GM23338 (cell line): Measurements from ENCODE around the gene CLASRP. TPM values are rescaled to one million over a fixed set of nuclear protein-coding genes. Genes with fewer than 3 reads are reported as not detected.

ENCODE experiments used
- ATAC-seq: fragments of 200-7000 bp; cut with Tn5 transposase; 3 replicates; pipeline ENCODE4 v1.9.1; 2020
- DNase-seq: peaks from one replicate; pipeline ENCODE4 v3.0.0-alpha.2; 2015; ENCODE audit warnings: low spot score
- H2AFZ ChIP-seq: fragments of 200-600 bp; sonication (generic); 2 replicates; pipeline ENCODE4 v1.8.0; 2016; ENCODE audit warnings: antibody characterized with exemption, mild to moderate bottlenecking, moderate library complexity
- H3F3A ChIP-seq: fragments of 200-600 bp; sonication (generic); replicated peaks from 2 replicates; pipeline ENCODE4 v1.8.0; 2017; ENCODE audit warnings: antibody characterized with exemption, mixed run types, low read depth
- H3K27ac ChIP-seq: fragments of 200-600 bp; sonication (generic); 2 replicates; pipeline ENCODE4 v1.6.1; 2016; ENCODE audit warnings: low read depth
- H3K27me3 ChIP-seq: fragments of 200-600 bp; sonication (generic); 2 replicates; pipeline ENCODE4 v1.8.0; 2016; ENCODE audit warnings: mild to moderate bottlenecking, mixed run types, moderate library complexity; ENCODE audit not compliant: insufficient read depth
- H3K36me3 ChIP-seq: fragments of 200-600 bp; sonication (generic); 2 replicates; pipeline ENCODE4 v1.8.0; 2016; ENCODE audit warnings: mild to moderate bottlenecking; ENCODE audit not compliant: insufficient read depth
- H3K4me1 ChIP-seq: fragments of 200-600 bp; sonication (generic); 2 replicates; pipeline ENCODE4 v1.8.0; 2016; ENCODE audit warnings: mild to moderate bottlenecking, moderate library complexity; ENCODE audit not compliant: insufficient read depth
- H3K4me2 ChIP-seq: fragments of 200-600 bp; sonication (generic); 2 replicates; pipeline ENCODE4 v1.7.1; 2017; ENCODE audit warnings: mixed run types
- H3K4me3 ChIP-seq: fragments of 200-600 bp; sonication (generic); 2 replicates; pipeline ENCODE4 v1.6.1; 2016; ENCODE audit warnings: mixed run types
- H3K79me2 ChIP-seq: fragments of 200-600 bp; sonication (generic); replicated peaks from 2 replicates; pipeline ENCODE4 v1.8.0; 2017; ENCODE audit warnings: mild to moderate bottlenecking; ENCODE audit not compliant: insufficient read depth
- H3K9me2 ChIP-seq: fragments of 200-600 bp; sonication (generic); 2 replicates; pipeline ENCODE4 v1.8.0; 2017; ENCODE audit not compliant: insufficient read depth
- H4K20me1 ChIP-seq: fragments of 200-600 bp; sonication (generic); replicated peaks from 2 replicates; pipeline ENCODE4 v1.8.0; 2017; ENCODE audit warnings: mild to moderate bottlenecking; ENCODE audit not compliant: insufficient read depth
- H3K27ac Mint-ChIP-seq: 2 replicates; pipeline ENCODE4 v1.8.0; 2020; ENCODE audit warnings: inconsistent platforms, mild to moderate bottlenecking, moderate library complexity, mixed read lengths
- H3K27me3 Mint-ChIP-seq: 3 replicates; pipeline ENCODE4 v1.8.0; 2022; ENCODE audit warnings: low read depth, mild to moderate bottlenecking, moderate library complexity, mixed read lengths, inconsistent platforms; ENCODE audit not compliant: insufficient read depth, poor library complexity
- H3K36me3 Mint-ChIP-seq: 3 replicates; pipeline ENCODE4 v1.8.0; 2021; ENCODE audit warnings: low read depth, mild to moderate bottlenecking, inconsistent platforms, moderate library complexity, mixed read lengths
- H3K4me1 Mint-ChIP-seq: 3 replicates; pipeline ENCODE4 v1.8.0; 2020; ENCODE audit warnings: mild to moderate bottlenecking, inconsistent platforms, mixed read lengths
- H3K4me3 Mint-ChIP-seq: 3 replicates; pipeline ENCODE4 v1.8.0; 2021; ENCODE audit warnings: moderate library complexity, mild to moderate bottlenecking, inconsistent platforms, mixed read lengths
- H3K9me3 Mint-ChIP-seq: 3 replicates; pipeline ENCODE4 v1.8.0; 2020; ENCODE audit warnings: moderate library complexity, mild to moderate bottlenecking, inconsistent platforms, mixed read lengths
- CREB1 ChIP-seq: fragments of 250-450 bp; sonication (Bioruptor Pico); IDR thresholded peaks from 2 replicates; pipeline ENCODE4 v1.5.0; 2020; ENCODE audit warnings: low read depth, mild to moderate bottlenecking, moderate library complexity
- EZH2 ChIP-seq: fragments of 200-600 bp; sonication (generic); IDR thresholded peaks from one replicate; pipeline ENCODE4 v1.8.0; 2017; ENCODE audit warnings: antibody characterized with exemption, mild to moderate bottlenecking, low read depth; ENCODE audit not compliant: unreplicated experiment
- EZH2phosphoT487 ChIP-seq: fragments of 200-600 bp; sonication (generic); IDR thresholded peaks from one replicate; pipeline ENCODE4 v1.8.1; 2018; ENCODE audit warnings: antibody characterized with exemption; ENCODE audit not compliant: unreplicated experiment
- JUNB ChIP-seq: IDR thresholded peaks from one replicate; pipeline ENCODE4 v1.6.1; 2016; ENCODE audit warnings: antibody characterized with exemption; ENCODE audit not compliant: unreplicated experiment
- NANOG ChIP-seq: IDR thresholded peaks from 2 replicates; pipeline ENCODE4 v1.6.1; 2016; ENCODE audit warnings: antibody characterized with exemption, borderline replicate concordance
- POLR2AphosphoS5 ChIP-seq: IDR thresholded peaks from 2 replicates; pipeline ENCODE4 v1.6.1; 2016; ENCODE audit warnings: antibody characterized with exemption, low read depth
- REST ChIP-seq: IDR thresholded peaks from one replicate; pipeline ENCODE4 v1.6.1; 2018; ENCODE audit warnings: antibody characterized with exemption; ENCODE audit not compliant: unreplicated experiment
- ZNF114 ChIP-seq: fragments of 250-450 bp; sonication (Bioruptor Pico); IDR thresholded peaks from 2 replicates; pipeline ENCODE4 v1.5.0; 2020; ENCODE audit warnings: mild to moderate bottlenecking, moderate library complexity
- polyA plus RNA-seq: library from polyadenylated mRNA; unstranded; fragments of >200 nt; fragmentation: Nextera tagmentation; extraction: Ambion mirVana; gene quantifications from 2 replicates; pipeline ENCODE4 v1.2.1, GENCODE V29; 2016
- small RNA-seq: library from RNA; depleted of rRNA; stranded (forward); fragments of <200 nt; gene quantifications from one replicate; pipeline ENCODE3, GENCODE V24; 2014; ENCODE audit warnings: low replicate concordance
- total RNA-seq: library from RNA; depleted of rRNA; stranded (reverse); fragments of >200 nt; shearing (Covaris generic); gene quantifications from 2 replicates; pipeline ENCODE4 v1.2.3, GENCODE V29; 2014; rRNA removed
- TF ChIP-seq, protein P1 (sequence below): IDR thresholded peaks from 2 replicates; pipeline ENCODE4 v1.6.1; 2016; ENCODE audit warnings: antibody characterized with exemption

CLASRP gene
- total and polyA plus RNA-seq, 2 experiments from 2014 or later = 27.1 to 78.7 TPM

DNA sequence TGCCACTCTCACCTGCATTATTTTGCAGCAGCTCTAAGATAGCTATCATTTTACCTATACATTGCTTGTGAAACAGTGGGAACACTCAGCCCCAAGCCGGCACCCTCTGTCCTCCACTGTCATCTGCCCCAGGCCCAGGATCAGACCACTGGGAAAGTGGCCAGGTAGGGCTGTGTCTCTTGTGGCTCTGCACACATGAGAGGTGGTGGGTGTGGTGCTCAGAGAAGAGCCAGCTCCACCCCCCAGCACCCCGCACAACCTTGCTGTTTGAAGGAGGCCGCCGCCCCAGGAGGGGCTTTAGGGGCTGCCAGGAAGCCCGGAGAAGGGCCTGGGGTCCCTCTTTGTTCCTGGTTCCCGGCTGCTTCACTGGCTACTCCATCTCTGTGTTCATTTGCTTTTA lies 80.7 kb downstream of the CLASRP start:
- H3K4me1 Mint-ChIP-seq = peaks cover 14% of the 10 kb centered on the region
- no peak overlapping the region for H3K27ac ChIP-seq

More for the DNA sequence above, 80.7 kb downstream of the CLASRP start:
- DNase-seq (no peak), ATAC-seq (no peak)
- Histone ChIP-seq H3K4me2 (no peak overlapping the region), H2AFZ (no peak overlapping the region), H3F3A (no peaks in the 10 kb centered on the region), H4K20me1 (peaks cover 40% of the 10 kb centered on the region), H3K36me3 (no peaks in the 10 kb centered on the region), H3K4me1 (no peaks in the 10 kb centered on the region), H3K79me2 (peaks cover 71% of the 10 kb centered on the region), H3K27me3 (no peaks in the 10 kb centered on the region), H3K9me2 (no peaks in the 10 kb centered on the region), H3K4me3 (no peak overlapping the region)
- TF ChIP-seq EZH2 = no peak
- no peak for TF ChIP-seq NANOG
- TF ChIP-seq, protein P1, sequence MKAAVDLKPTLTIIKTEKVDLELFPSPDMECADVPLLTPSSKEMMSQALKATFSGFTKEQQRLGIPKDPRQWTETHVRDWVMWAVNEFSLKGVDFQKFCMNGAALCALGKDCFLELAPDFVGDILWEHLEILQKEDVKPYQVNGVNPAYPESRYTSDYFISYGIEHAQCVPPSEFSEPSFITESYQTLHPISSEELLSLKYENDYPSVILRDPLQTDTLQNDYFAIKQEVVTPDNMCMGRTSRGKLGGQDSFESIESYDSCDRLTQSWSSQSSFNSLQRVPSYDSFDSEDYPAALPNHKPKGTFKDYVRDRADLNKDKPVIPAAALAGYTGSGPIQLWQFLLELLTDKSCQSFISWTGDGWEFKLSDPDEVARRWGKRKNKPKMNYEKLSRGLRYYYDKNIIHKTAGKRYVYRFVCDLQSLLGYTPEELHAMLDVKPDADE = no peak
- no peak for TF ChIP-seq JUNB
- no peak for TF ChIP-seq ZNF114
- TF ChIP-seq CREB1 (CRISPR knock-in tag) = no peak
- TF ChIP-seq REST = no peak
- TF ChIP-seq POLR2AphosphoS5 = no peak
- TF ChIP-seq EZH2phosphoT487 = no peak
- Mint-ChIP-seq H3K9me3 (no peaks in the 10 kb centered on the region), H3K36me3 (no peaks in the 10 kb centered on the region; the same call in 2 of the 3 replicates), H3K27ac (no peak overlapping the region), H3K27me3 (peaks cover 15% of the 10 kb centered on the region), H3K4me3 (no peak overlapping the region)

Small RNAs within 50 kb of the gene (small RNA-seq; reads per million reads assigned to genes)
- gene RNU6-611P = not detected

Other genes starting within 250 kb of the CLASRP start
- 80.5 and 100 TPM in 2 replicates for gene BCAM, start 229.9 kb upstream of the CLASRP start, total RNA-seq
- 33.3 and 36.9 TPM in 2 replicates for gene BCAM, start 229.9 kb upstream of the CLASRP start, polyA plus RNA-seq
- gene NECTIN2, start 192.7 kb upstream of the CLASRP start, total RNA-seq = 230 and 235 TPM in 2 replicates
- gene NECTIN2, start 192.7 kb upstream of the CLASRP start, polyA plus RNA-seq = 109 and 113 TPM in 2 replicates
- 233 and 273 TPM in 2 replicates for gene TOMM40, start 147.8 kb upstream of the CLASRP start, total RNA-seq
- 135 and 142 TPM in 2 replicates for gene TOMM40, start 147.8 kb upstream of the CLASRP start, polyA plus RNA-seq
- gene APOE, start 133.2 kb upstream of the CLASRP start, total RNA-seq = 1,391 and 1,438 TPM in 2 replicates
- 1,133 and 1,232 TPM in 2 replicates for gene APOE, start 133.2 kb upstream of the CLASRP start, polyA plus RNA-seq
- gene APOC1, start 124.4 kb upstream of the CLASRP start, total RNA-seq = 25.4 and 26.8 TPM in 2 replicates
- gene APOC1, start 124.4 kb upstream of the CLASRP start, polyA plus RNA-seq = 221 and 252 TPM in 2 replicates
- gene APOC4, start 96.8 kb upstream of the CLASRP start, total RNA-seq = not detected in 2 replicates
- gene APOC4, start 96.8 kb upstream of the CLASRP start, polyA plus RNA-seq = not detected in 2 replicates
- not detected in 2 replicates for gene APOC2, start 93.0 kb upstream of the CLASRP start, total RNA-seq
- not detected in 2 replicates for gene APOC2, start 93.0 kb upstream of the CLASRP start, polyA plus RNA-seq
- gene CLPTM1, start 83.7 kb upstream of the CLASRP start, total RNA-seq = 70.6 and 71.5 TPM in 2 replicates
- 36.7 and 41.6 TPM in 2 replicates for gene CLPTM1, start 83.7 kb upstream of the CLASRP start, polyA plus RNA-seq
- gene RELB, start 37.6 kb upstream of the CLASRP start, total RNA-seq = 11.1 and 13.1 TPM in 2 replicates
- 7.4 and 7.9 TPM in 2 replicates for gene RELB, start 37.6 kb upstream of the CLASRP start, polyA plus RNA-seq
- gene ZNF296, start 37.4 kb downstream of the CLASRP start, total RNA-seq = 10.3 and 13.4 TPM in 2 replicates
- 16.5 and 18.6 TPM in 2 replicates for gene ZNF296, start 37.4 kb downstream of the CLASRP start, polyA plus RNA-seq
- 49.6 and 52.6 TPM in 2 replicates for gene GEMIN7, start 40.2 kb downstream of the CLASRP start, total RNA-seq
- gene GEMIN7, start 40.2 kb downstream of the CLASRP start, polyA plus RNA-seq = 90.5 and 91.6 TPM in 2 replicates
- gene PPP1R37, start 54.1 kb downstream of the CLASRP start, total RNA-seq = 33.3 and 47.2 TPM in 2 replicates
- 6.9 and 7.8 TPM in 2 replicates for gene PPP1R37, start 54.1 kb downstream of the CLASRP start, polyA plus RNA-seq
- gene NKPD1, start 121.9 kb downstream of the CLASRP start, total RNA-seq = 1.3 and 2.2 TPM in 2 replicates
- gene NKPD1, start 121.9 kb downstream of the CLASRP start, polyA plus RNA-seq = 0.09 and 0.24 TPM in 2 replicates
- 23.3 and 29.4 TPM in 2 replicates for gene TRAPPC6A, start 139.2 kb downstream of the CLASRP start, total RNA-seq
- 74.7 and 81.9 TPM in 2 replicates for gene TRAPPC6A, start 139.2 kb downstream of the CLASRP start, polyA plus RNA-seq
- gene BLOC1S3, start 139.7 kb downstream of the CLASRP start, total RNA-seq = 15.9 and 16.0 TPM in 2 replicates
- 2.5 and 5.0 TPM in 2 replicates for gene BLOC1S3, start 139.7 kb downstream of the CLASRP start, polyA plus RNA-seq
- gene EXOC3L2, start 206.4 kb downstream of the CLASRP start, total RNA-seq = 0.35 and 3.2 TPM in 2 replicates
- 2.0 and 2.8 TPM in 2 replicates for gene EXOC3L2, start 206.4 kb downstream of the CLASRP start, polyA plus RNA-seq
- 38.6 and 40.5 TPM in 2 replicates for gene MARK4, start 212.2 kb downstream of the CLASRP start, total RNA-seq
- gene MARK4, start 212.2 kb downstream of the CLASRP start, polyA plus RNA-seq = 15.8 and 16.6 TPM in 2 replicates